K562 (cell line): ENCODE data around the gene CTF1. TPM values are rescaled to one million over a fixed set of nuclear protein-coding genes. Genes with fewer than 3 reads are reported as not detected.

Source experiments
- CCNT2 ChIP-seq: IDR thresholded peaks from 2 replicates; pipeline ENCODE4 v1.6.1; 2011; ENCODE audit warnings: borderline replicate concordance, low read depth, mild to moderate bottlenecking, moderate library complexity, mixed read lengths, low read length; ENCODE audit not compliant: insufficient read length; ENCODE audit errors: extremely low read depth
- CHD1 ChIP-seq: fragments of 200-600 bp; sonication (generic); IDR thresholded peaks from one replicate; pipeline ENCODE4 v1.6.1; 2012; ENCODE audit warnings: mild to moderate bottlenecking, moderate library complexity, low read length, inconsistent platforms
- CSDE1 ChIP-seq, 2 experiments: fragments of 450-650 bp; IDR thresholded peaks; 2 replicates each; pipeline ENCODE4 v1.6.1; 2016; ENCODE audit warnings: mild to moderate bottlenecking in 1 of 2
- CTBP1 ChIP-seq: fragments of 450-650 bp; IDR thresholded peaks from 2 replicates; pipeline ENCODE4 v1.6.1; 2016; ENCODE audit warnings: borderline replicate concordance
- ELF1 ChIP-seq: fragments of 200-800 bp; sonication (Bioruptor generic); IDR thresholded peaks from 2 replicates; pipeline ENCODE4 v1.6.1; 2016; ENCODE audit warnings: missing genetic modification characterization, missing compliant biosample characterization
- EP300 ChIP-seq: IDR thresholded peaks from 2 replicates; pipeline ENCODE4 v1.6.1; 2012; ENCODE audit warnings: low read length, improper control_type of control experiment
- ETV5 ChIP-seq: sonication (generic); formaldehyde crosslinking; IDR thresholded peaks from 2 replicates; pipeline ENCODE4 v1.4.0; 2020; ENCODE audit warnings: low read depth, mild to moderate bottlenecking, missing genetic modification reagents
- ETV6 ChIP-seq, 3 experiments: fragments of 150-350 bp in 1 of 3; sonication (generic) in 1 of 3; formaldehyde crosslinking in 1 of 3; IDR thresholded peaks; 2 replicates each; pipeline versions ENCODE4 v1.6.1 to v1.8.0; 2014 to 2022; ENCODE audit warnings: borderline replicate concordance in 2 of 3, low read depth in 2 of 3, antibody characterized with exemption in 1 of 3, low read length in 1 of 3, mild to moderate bottlenecking in 1 of 3, missing genetic modification reagents in 1 of 3
- GATAD2B ChIP-seq: fragments of 450-650 bp; IDR thresholded peaks from 2 replicates; pipeline ENCODE4 v1.6.1; 2017; ENCODE audit warnings: mild to moderate bottlenecking, borderline replicate concordance
- HDAC2 ChIP-seq: fragments of 450-650 bp; IDR thresholded peaks from 2 replicates; pipeline ENCODE4 v1.6.1; 2016; ENCODE audit warnings: mild to moderate bottlenecking
- HNRNPH1 ChIP-seq: fragments of 200-400 bp; formaldehyde crosslinking; optimal IDR thresholded peaks from 2 replicates; pipeline ENCODE3; 2017; ENCODE audit warnings: low read depth, mild to moderate bottlenecking, low read length, moderate library complexity
- NCOR1 ChIP-seq: fragments of 450-650 bp; IDR thresholded peaks from 2 replicates; pipeline ENCODE4 v1.6.1; 2016; ENCODE audit warnings: mild to moderate bottlenecking, moderate library complexity
- POLR3G ChIP-seq: IDR thresholded peaks from 2 replicates; pipeline ENCODE4 v1.6.1; 2011; ENCODE audit not compliant: insufficient read length, insufficient replicate concordance; ENCODE audit errors: extremely low read depth
- RBM14 ChIP-seq: fragments of 200-400 bp; formaldehyde crosslinking; IDR thresholded peaks from 2 replicates; pipeline ENCODE4 v1.6.1; 2018; ENCODE audit warnings: low read depth, mild to moderate bottlenecking, low read length, moderate library complexity, borderline replicate concordance; ENCODE audit not compliant: insufficient read depth
- ZBTB11 ChIP-seq, 3 experiments: fragments of 200-800 bp in 1 of 3; fragments of 250-450 bp in 1 of 3; fragments of 450-650 bp in 1 of 3; sonication (Bioruptor Pico) in 1 of 3; sonication (Bioruptor generic) in 1 of 3; formaldehyde crosslinking in 1 of 3; IDR thresholded peaks; 2 replicates each; pipeline versions ENCODE4 v1.6.1 to v1.8.0; 2016 to 2022; ENCODE audit warnings: mild to moderate bottlenecking in 2 of 3, missing genetic modification characterization in 2 of 3, missing compliant biosample characterization in 1 of 3, moderate library complexity in 1 of 3
- ZNF224 ChIP-seq: sonication (generic); formaldehyde crosslinking; IDR thresholded peaks from 2 replicates; pipeline ENCODE4 v1.8.0; 2022; ENCODE audit warnings: mild to moderate bottlenecking, missing genetic modification reagents
- ZNF395 ChIP-seq: fragments of 200-800 bp; sonication (Bioruptor generic); IDR thresholded peaks from 2 replicates; pipeline ENCODE4 v1.6.1; 2017; ENCODE audit warnings: missing genetic modification characterization, missing compliant biosample characterization
- polyA plus RNA-seq, 8 experiments: library from polyadenylated mRNA; depleted of rRNA in 4 of 8; stranded (reverse) in 5 of 8; unstranded in 3 of 8; fragments of >200 nt; fragmentation: Nextera tagmentation in 2 of 8; fragmentation: Illumina TruSeq in 1 of 8; extraction: Ambion mirVana in 2 of 8; extraction: Trizol in 1 of 8; gene quantifications; 2 replicates each; pipeline versions ENCODE4 v1.2.1 to v1.2.3, GENCODE V29; 2011 to 2014; ENCODE audit warnings: inconsistent platforms in 1 of 8, missing spikeins in 1 of 8
- total RNA-seq, 7 experiments: library from RNA; depleted of rRNA in 6 of 7; stranded (reverse); fragments of >200 nt in 6 of 7; fragmentation: Illumina TruSeq in 2 of 7; extraction: Trizol in 2 of 7; gene quantifications; 2 replicates each; pipeline versions ENCODE4 v1.2.1 to v1.2.3, GENCODE V29; 2011 to 2021; ENCODE audit warnings: low replicate concordance in 1 of 7
- TF ChIP-seq, protein P1 (sequence below), 2 experiments: IDR thresholded peaks; 2 replicates each; pipeline ENCODE4 v1.6.1; 2011; ENCODE audit warnings: borderline replicate concordance in 1 of 2, control low read depth in 1 of 2, low read depth in 1 of 2, low read length in 1 of 2, mild to moderate bottlenecking in 1 of 2, mixed read lengths in 1 of 2, moderate library complexity in 1 of 2; ENCODE audit not compliant: insufficient read depth in 1 of 2, insufficient read length in 1 of 2, poor library complexity in 1 of 2, severe bottlenecking in 1 of 2; ENCODE audit errors: extremely low read depth in 1 of 2

CTF1 gene
- total and polyA plus RNA-seq, 9 of the 15 experiments (the other 6 are each of a cell fraction or from before 2014, with no cell fraction given) = 0.24 to 2.5 (median 0.44) TPM

- peak in 2 of 3 experiments; percentile 69 to 73; a peak in 2 of 6 replicates for TF ChIP-seq ZBTB11 (CRISPR knock-in tag; IDR thresholded peaks at IDR 0.05)
- 0 out of 2 replicates have a peak, but pooled peaks have one; percentile 73 for TF ChIP-seq RBM14
- no peak for TF ChIP-seq CSDE1 (IDR thresholded peaks at IDR 0.05)
- TF ChIP-seq, protein P1, sequence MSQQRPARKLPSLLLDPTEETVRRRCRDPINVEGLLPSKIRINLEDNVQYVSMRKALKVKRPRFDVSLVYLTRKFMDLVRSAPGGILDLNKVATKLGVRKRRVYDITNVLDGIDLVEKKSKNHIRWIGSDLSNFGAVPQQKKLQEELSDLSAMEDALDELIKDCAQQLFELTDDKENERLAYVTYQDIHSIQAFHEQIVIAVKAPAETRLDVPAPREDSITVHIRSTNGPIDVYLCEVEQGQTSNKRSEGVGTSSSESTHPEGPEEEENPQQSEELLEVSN (IDR thresholded peaks at IDR 0.05; ENCODE audit: borderline replicate concordance in 1 of 2, extremely low read depth in 1 of 2, insufficient read depth in 1 of 2, insufficient read length in 1 of 2, low read depth in 1 of 2, low read length in 1 of 2, poor library complexity in 1 of 2, severe bottlenecking in 1 of 2) = peak in 1 of 2 experiments; percentile 9
- TF ChIP-seq HNRNPH1 = no peak
- peak; percentile 59; the same call in 1 of the 2 replicates for TF ChIP-seq CTBP1
- no peak for TF ChIP-seq ETV6 (IDR thresholded peaks at IDR 0.05; ENCODE audit: borderline replicate concordance in 1 of 2, low read depth in 2 of 2, low read length in 1 of 2)
- TF ChIP-seq ETV6 (CRISPR knock-in tag; IDR thresholded peaks at IDR 0.05; ENCODE audit: borderline replicate concordance) = no peak
- peak; percentile 54; the same call in 1 of the 2 replicates for TF ChIP-seq ETV5 (CRISPR knock-in tag)
- TF ChIP-seq HDAC2 = peak; percentile 18; the same call in 1 of the 2 replicates
- no peak for TF ChIP-seq ZNF224 (CRISPR knock-in tag)
- peak; percentile 71 for TF ChIP-seq CCNT2
- no peak for TF ChIP-seq GATAD2B
- TF ChIP-seq POLR3G = no peak
- peak; percentile 79 for TF ChIP-seq ELF1 (tag)
- TF ChIP-seq EP300 = peak; percentile 10; the same call in 1 of the 2 replicates
- TF ChIP-seq ZNF395 (CRISPR knock-in tag) = 0 out of 2 replicates have a peak, but pooled peaks have one; percentile 3
- TF ChIP-seq NCOR1 = no peak
- peak; percentile 15 for TF ChIP-seq CHD1
Measured at GRCh38 chr16:30948667-30949649, 52.5 kb downstream of the CTF1 start, which contains the start of gene ORAI3 (continued).
